ENCODE measurements around the gene R3HDM1. TPM values are rescaled to one million over a fixed set of nuclear protein-coding genes. Genes with fewer than 3 reads are reported as not detected.
"Not testable (repeated sequence)": the region's sequence is repeated elsewhere in the genome, so short reads cannot be mapped to it uniquely, and the experiment has no call there.

Gene R3HDM1
- total and polyA plus RNA-seq, 12 donors = 9.4 to 42.7 (median 20.9) TPM

DNA sequence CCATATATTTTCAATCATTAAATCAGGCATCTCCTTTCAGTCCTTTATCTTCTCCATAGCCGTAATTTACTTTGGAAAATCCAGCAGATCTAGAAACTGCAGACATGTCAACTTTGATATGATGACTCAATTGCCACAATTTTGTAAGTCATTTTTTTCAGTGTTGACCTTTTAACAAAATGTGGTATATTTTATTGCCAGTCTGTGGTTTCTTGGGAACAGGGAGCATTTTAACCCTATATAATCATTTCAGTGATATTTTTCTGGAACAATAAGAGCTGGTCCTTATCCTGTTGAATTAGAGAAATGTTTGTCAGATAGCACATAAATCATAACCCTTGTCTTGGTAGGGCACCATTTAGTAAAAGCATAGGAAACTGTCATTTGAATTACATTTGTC lies 119.4 kb downstream of the R3HDM1 start:
- TF ChIP-seq, protein P1, sequence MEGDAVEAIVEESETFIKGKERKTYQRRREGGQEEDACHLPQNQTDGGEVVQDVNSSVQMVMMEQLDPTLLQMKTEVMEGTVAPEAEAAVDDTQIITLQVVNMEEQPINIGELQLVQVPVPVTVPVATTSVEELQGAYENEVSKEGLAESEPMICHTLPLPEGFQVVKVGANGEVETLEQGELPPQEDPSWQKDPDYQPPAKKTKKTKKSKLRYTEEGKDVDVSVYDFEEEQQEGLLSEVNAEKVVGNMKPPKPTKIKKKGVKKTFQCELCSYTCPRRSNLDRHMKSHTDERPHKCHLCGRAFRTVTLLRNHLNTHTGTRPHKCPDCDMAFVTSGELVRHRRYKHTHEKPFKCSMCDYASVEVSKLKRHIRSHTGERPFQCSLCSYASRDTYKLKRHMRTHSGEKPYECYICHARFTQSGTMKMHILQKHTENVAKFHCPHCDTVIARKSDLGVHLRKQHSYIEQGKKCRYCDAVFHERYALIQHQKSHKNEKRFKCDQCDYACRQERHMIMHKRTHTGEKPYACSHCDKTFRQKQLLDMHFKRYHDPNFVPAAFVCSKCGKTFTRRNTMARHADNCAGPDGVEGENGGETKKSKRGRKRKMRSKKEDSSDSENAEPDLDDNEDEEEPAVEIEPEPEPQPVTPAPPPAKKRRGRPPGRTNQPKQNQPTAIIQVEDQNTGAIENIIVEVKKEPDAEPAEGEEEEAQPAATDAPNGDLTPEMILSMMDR (IDR thresholded peaks at IDR 0.05) = no peak
- no peak for TF ChIP-seq POLR2A (IDR thresholded peaks at IDR 0.05)
- no peak overlapping the region for H3K27ac ChIP-seq
- H3K36me3 ChIP-seq (replicated peaks in 1 of 2) = peaks cover 0 to 4% of the 10 kb centered on the region in 2 donors
- intact Hi-C loops (cut with DNase I) = no loop called here
- H3K9me3 ChIP-seq (replicated peaks in 1 of 3) = no peaks in the 10 kb centered on the region
- peaks cover 0 to 6% of the 10 kb centered on the region in 2 donors for H3K4me1 ChIP-seq (replicated peaks in 1 of 2)
- H3K4me3 ChIP-seq = no peak overlapping the region
- 54 to 63% (median 60%) methylated on average over 1 of the region's 1 CpG for WGBS, 4 donors
- no peak for DNase-seq
- H3K27me3 ChIP-seq = no peaks in the 10 kb centered on the region

DNA sequence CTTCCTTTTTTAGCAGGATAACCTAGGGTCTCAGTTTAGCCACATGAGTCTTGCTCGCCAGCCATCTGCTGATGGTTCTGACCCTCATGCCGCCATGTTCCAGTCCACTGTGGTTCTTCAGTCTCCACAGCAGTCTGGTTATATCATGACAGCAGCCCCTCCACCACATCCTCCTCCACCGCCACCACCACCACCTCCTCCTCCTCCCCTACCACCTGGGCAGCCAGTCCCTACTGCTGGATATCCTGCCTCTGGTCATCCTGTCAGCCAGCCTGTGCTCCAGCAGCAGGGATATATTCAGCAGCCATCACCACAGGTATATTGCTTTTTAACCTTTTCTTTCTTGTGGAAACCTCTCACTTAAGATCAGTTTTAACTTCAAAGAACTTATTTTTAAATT lies 120.4 kb downstream of the R3HDM1 start:
- Histone ChIP-seq H3K27ac (no peak overlapping the region), H3K27me3 (no peaks in the 10 kb centered on the region), H3K4me3 (no peak overlapping the region), H3K4me1 (replicated peaks in 1 of 2) (peaks cover 0 to 6% of the 10 kb centered on the region in 2 donors), H3K9me3 (replicated peaks in 1 of 3) (no peaks in the 10 kb centered on the region), H3K36me3 (replicated peaks in 1 of 2) (peaks cover 0 to 4% of the 10 kb centered on the region in 2 donors)
- DNase-seq = no peak
- intact Hi-C loops (cut with DNase I) = no loop called here
- no peak for TF ChIP-seq POLR2A (IDR thresholded peaks at IDR 0.05)
- TF ChIP-seq, protein P1 (IDR thresholded peaks at IDR 0.05) = no peak
- 96 to 100% (median 97%) methylated on average over 3 of the region's 3 CpGs for WGBS, 4 donors

DNA sequence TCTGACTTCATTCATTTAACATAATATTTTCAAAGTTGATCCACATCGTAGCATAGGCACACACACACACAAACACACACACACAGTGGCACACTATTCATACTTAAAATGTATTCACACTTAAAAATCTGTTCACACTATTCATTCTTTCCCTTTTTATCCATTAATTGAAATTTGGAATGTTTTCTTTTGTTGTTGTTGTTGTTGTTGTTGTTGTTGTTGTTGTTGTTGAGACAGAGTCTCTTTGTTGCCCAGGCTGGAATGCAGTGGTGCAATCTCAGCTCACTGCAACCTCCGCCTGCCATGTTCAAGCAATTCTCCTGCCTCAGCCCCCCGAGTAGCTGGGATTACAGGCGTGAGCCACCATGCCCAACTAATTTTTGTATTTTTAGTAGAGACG lies 123.0 kb downstream of the R3HDM1 start:
- H3K36me3 ChIP-seq (replicated peaks in 1 of 2); H3K9me3 ChIP-seq (replicated peaks in 1 of 3); intact Hi-C loops (cut with DNase I); DNase-seq; H3K27me3 ChIP-seq; H3K4me1 ChIP-seq (replicated peaks in 1 of 2); H3K27ac ChIP-seq; H3K4me3 ChIP-seq: not testable (repeated sequence)
- 94 to 98% (median 98%) methylated on average over 4 to 5 of the region's 5 CpGs for WGBS, 4 donors

DNA sequence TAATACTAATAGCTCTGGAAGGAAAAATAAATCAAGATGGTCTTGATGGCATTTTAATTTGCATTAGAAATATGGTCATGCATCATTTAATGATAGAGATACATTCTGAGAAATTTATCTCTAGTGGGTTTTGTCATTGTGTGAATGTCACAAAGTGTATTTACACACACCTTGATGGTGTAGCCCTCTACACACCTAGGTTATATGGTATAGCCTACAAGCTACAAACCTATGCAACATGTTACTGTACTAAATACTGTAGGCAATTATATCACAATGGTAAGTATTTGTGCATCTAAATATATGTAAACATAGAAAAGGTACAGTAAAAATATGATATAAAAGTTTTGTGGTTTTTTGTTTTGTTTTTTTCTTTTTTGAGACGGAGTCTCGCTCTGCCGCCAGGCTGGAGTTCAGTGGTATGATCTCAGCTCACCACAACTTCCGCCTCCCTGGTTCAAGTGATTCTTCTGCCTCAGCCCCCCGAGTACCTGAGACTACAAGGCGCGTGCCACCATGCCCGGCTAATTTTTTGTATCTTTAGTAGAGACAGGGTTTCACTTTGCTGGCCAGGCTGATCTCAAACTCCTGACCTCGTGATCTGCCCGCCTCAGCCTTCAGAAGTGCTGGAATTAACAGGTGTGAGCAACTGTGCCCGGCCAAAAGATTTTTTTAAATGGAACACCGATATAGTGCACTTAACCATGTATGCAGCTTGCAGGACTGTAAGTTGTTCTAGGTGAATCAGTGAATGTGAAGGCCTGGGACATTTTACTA lies 126.7 kb downstream of the R3HDM1 start:
- no peak overlapping the region for H3K4me3 ChIP-seq
- no peaks in the 10 kb centered on the region for H3K9me3 ChIP-seq (replicated peaks in 1 of 3)
- H3K27ac ChIP-seq = no peak overlapping the region
- TF ChIP-seq POLR2A (IDR thresholded peaks at IDR 0.05) = no peak
- TF ChIP-seq, protein P1 (IDR thresholded peaks at IDR 0.05) = no peak
- no peaks in the 10 kb centered on the region for H3K27me3 ChIP-seq
- H3K36me3 ChIP-seq (replicated peaks in 1 of 2) = no peaks in the 10 kb centered on the region
- H3K4me1 ChIP-seq (replicated peaks in 1 of 2) = no peaks in the 10 kb centered on the region
- intact Hi-C loops (cut with DNase I) = no loop called here
- DNase-seq = no peak
- WGBS, 4 donors = 91 to 97% (median 95%) methylated on average over 12 of the region's 12 CpGs

DNA sequence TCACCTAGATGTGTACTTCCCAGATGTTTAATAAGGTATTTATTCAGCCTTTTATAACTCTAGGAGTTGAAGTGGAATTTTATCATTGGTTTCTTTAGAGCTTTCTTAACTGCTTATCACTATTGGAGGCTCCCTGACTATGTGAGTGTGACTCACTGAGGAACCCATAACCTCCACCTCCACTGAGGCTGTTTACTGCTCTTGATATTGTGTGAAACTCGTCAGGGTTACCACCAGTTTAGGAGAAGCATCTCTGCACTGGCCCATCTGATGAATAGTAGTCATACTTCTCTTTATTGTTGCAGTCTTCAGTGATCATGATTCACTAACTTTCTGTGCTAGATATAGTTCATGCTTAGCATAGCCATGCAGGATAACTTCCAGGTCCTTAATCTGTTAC lies 130.8 kb downstream of the R3HDM1 start:
- Histone ChIP-seq H3K4me3 (no peak overlapping the region), H3K4me1 (replicated peaks in 1 of 2) (no peaks in the 10 kb centered on the region), H3K9me3 (replicated peaks in 1 of 3) (no peaks in the 10 kb centered on the region), H3K36me3 (replicated peaks in 1 of 2) (no peaks in the 10 kb centered on the region), H3K27ac (no peak overlapping the region), H3K27me3 (no peaks in the 10 kb centered on the region)
- no peak for DNase-seq
- TF ChIP-seq POLR2A (IDR thresholded peaks at IDR 0.05) = no peak
- TF ChIP-seq, protein P1 (IDR thresholded peaks at IDR 0.05) = no peak
- intact Hi-C loops (cut with DNase I) = no loop called here
- 83 to 93% (median 89%) methylated on average over 1 of the region's 1 CpG for WGBS, 4 donors
